WTC11 (cell line): Measurements from ENCODE around the gene PAK1. TPM values are rescaled to one million over a fixed set of nuclear protein-coding genes. Genes with fewer than 3 reads are reported as not detected.

ENCODE experiments used
- ATAC-seq: fragments of 200-7000 bp; cut with Tn5 transposase; 2 replicates; pipeline ENCODE4 v1.10.0; 2021; ENCODE audit warnings: mild to moderate bottlenecking, moderate library complexity
- CTCF ChIA-PET: fragments of 300-600 bp; sonication (Branson Sonifier 250); formaldehyde crosslinking; loops from one replicate; lab custom pipeline; 2021; ENCODE audit warnings: antibody characterized with exemption; lab: Charles Lee
- POLR2A ChIA-PET: fragments of 350-600 bp; sonication (Branson Sonifier 250); formaldehyde crosslinking; loops from one replicate; lab custom pipeline; 2021; ENCODE audit warnings: antibody characterized with exemption; lab: Charles Lee
- DNase-seq: peaks from one replicate; pipeline ENCODE4 v3.0.0; 2021; ENCODE audit warnings: low spot score
- H3K27ac Mint-ChIP-seq: 2 replicates; pipeline ENCODE4 v1.8.0; 2021; ENCODE audit warnings: mixed read lengths
- H3K27me3 Mint-ChIP-seq: 2 replicates; pipeline ENCODE4 v1.8.0; 2021; ENCODE audit warnings: low read depth, mild to moderate bottlenecking, moderate library complexity, mixed read lengths
- H3K36me3 Mint-ChIP-seq: 2 replicates; pipeline ENCODE4 v1.8.0; 2021; ENCODE audit warnings: mixed read lengths
- H3K4me1 Mint-ChIP-seq: 2 replicates; pipeline ENCODE4 v1.8.0; 2022; ENCODE audit warnings: mixed read lengths
- H3K4me3 Mint-ChIP-seq: 2 replicates; pipeline ENCODE4 v1.8.0; 2021; ENCODE audit warnings: mild to moderate bottlenecking, moderate library complexity, mixed read lengths
- H3K9me3 Mint-ChIP-seq: 2 replicates; pipeline ENCODE4 v1.8.0; 2021; ENCODE audit warnings: mixed read lengths
- ARID4B ChIP-seq: sonication (generic); formaldehyde crosslinking; IDR thresholded peaks from 2 replicates; pipeline ENCODE4 v1.8.0; 2023; ENCODE audit warnings: missing genetic modification reagents, mild to moderate bottlenecking, borderline replicate concordance
- ATF2 ChIP-seq: sonication (generic); formaldehyde crosslinking; IDR thresholded peaks from 2 replicates; pipeline ENCODE4 v1.8.1; 2022; ENCODE audit warnings: low read depth, missing genetic modification reagents, borderline replicate concordance
- PREB ChIP-seq: sonication (generic); formaldehyde crosslinking; IDR thresholded peaks from 2 replicates; pipeline ENCODE4 v1.8.1; 2022; ENCODE audit warnings: mild to moderate bottlenecking, missing genetic modification reagents, moderate library complexity, borderline replicate concordance
- RELA ChIP-seq: sonication (generic); formaldehyde crosslinking; IDR thresholded peaks from 2 replicates; pipeline ENCODE4 v1.8.1; 2022; ENCODE audit warnings: missing genetic modification reagents, mild to moderate bottlenecking, borderline replicate concordance
- SMAD3 ChIP-seq: sonication (generic); formaldehyde crosslinking; IDR thresholded peaks from 2 replicates; pipeline ENCODE4 v1.8.0; 2022; ENCODE audit warnings: missing genetic modification reagents, mild to moderate bottlenecking, borderline replicate concordance
- SP1 ChIP-seq: sonication (generic); formaldehyde crosslinking; conservative IDR thresholded peaks from 2 replicates; pipeline ENCODE4 v1.8.1; 2022; ENCODE audit warnings: missing genetic modification reagents
- STAT6 ChIP-seq: sonication (generic); formaldehyde crosslinking; conservative IDR thresholded peaks from 2 replicates; pipeline ENCODE4 v1.8.1; 2023; ENCODE audit warnings: mild to moderate bottlenecking, low read depth, missing genetic modification reagents, moderate library complexity
- TCF7 ChIP-seq: sonication (generic); formaldehyde crosslinking; IDR thresholded peaks from 2 replicates; pipeline ENCODE4 v1.8.0; 2022; ENCODE audit warnings: mild to moderate bottlenecking, low read depth, missing genetic modification reagents, moderate library complexity
- ZNF138 ChIP-seq: sonication (generic); formaldehyde crosslinking; conservative IDR thresholded peaks from 2 replicates; pipeline ENCODE4 v1.8.1; 2022; ENCODE audit warnings: mild to moderate bottlenecking, moderate library complexity, missing genetic modification reagents
- ZNF281 ChIP-seq: sonication (generic); formaldehyde crosslinking; IDR thresholded peaks from 2 replicates; pipeline ENCODE4 v1.8.0; 2023; ENCODE audit warnings: mild to moderate bottlenecking, missing genetic modification reagents
- total RNA-seq: library from RNA; stranded (reverse); gene quantifications from 3 replicates; pipeline ENCODE4 v1.2.3, GENCODE V29; 2021

PAK1 gene
- total RNA-seq, 1 experiment from 2014 or later = 160 TPM

- TF ChIP-seq ARID4B (CRISPR knock-in tag) = no peak
- no peak for TF ChIP-seq ZNF281 (CRISPR knock-in tag)
- no peak for TF ChIP-seq SP1 (CRISPR knock-in tag)
- TF ChIP-seq ZNF138 (CRISPR knock-in tag) = no peak
- no peak for TF ChIP-seq RELA (CRISPR knock-in tag)
- no peak for TF ChIP-seq SMAD3 (CRISPR knock-in tag)
These were observed 179.9 kb downstream of the PAK1 start (continued) for GRCh38 chr11:77294040-77294439.

GRCh38 chr11:77289737-77290136 is 184.2 kb downstream of the PAK1 start:
- Mint-ChIP-seq H3K4me1 (no peaks in the 10 kb centered on the region), H3K27ac (no peak overlapping the region), H3K4me3 (no peak overlapping the region), H3K36me3 (no peaks in the 10 kb centered on the region; the same call in 1 of the 2 replicates), H3K27me3 (no peaks in the 10 kb centered on the region; the same call in 1 of the 2 replicates), H3K9me3 (peaks cover 19% of the 10 kb centered on the region)
- ChIA-PET POLR2A (no interaction called here), CTCF (no interaction called here)
- no peak for DNase-seq
- TF ChIP-seq PREB (CRISPR knock-in tag) = no peak
- TF ChIP-seq ATF2 (CRISPR knock-in tag) = no peak
- no peak for TF ChIP-seq TCF7 (CRISPR knock-in tag)
- no peak for TF ChIP-seq STAT6 (CRISPR knock-in tag)
- no peak for ATAC-seq
